C4-2B (cell line): ENCODE results near the gene NKIRAS2.

Source experiments
- ZFX ChIP-seq: fragments of 450-650 bp; IDR thresholded peaks from 2 replicates; pipeline ENCODE4 v1.6.1; 2017
- TF ChIP-seq, protein P1 (sequence below): fragments of 450-650 bp; conservative IDR thresholded peaks from 2 replicates; pipeline ENCODE4 v1.5.1; 2017; ENCODE audit warnings: mild to moderate bottlenecking

DNA sequence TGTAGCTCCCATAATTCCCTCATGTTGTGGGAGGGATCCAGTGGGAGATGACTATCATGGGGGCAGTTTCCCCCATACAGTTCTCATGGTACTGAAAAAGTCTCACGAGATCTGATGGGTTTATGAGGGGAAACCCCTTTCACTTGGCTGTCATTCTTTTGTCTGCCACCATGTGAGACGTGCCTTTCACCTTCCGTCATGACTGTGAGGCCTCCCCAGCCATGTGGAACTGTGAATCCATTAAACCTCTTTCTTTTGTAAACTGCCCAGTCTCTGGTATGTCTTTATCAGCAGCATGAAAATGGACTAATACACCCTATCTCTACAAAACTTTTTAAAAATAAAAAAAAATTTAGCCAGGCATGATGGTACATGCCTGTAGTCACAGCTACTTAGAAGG is 36.7 kb downstream of the NKIRAS2 start:
- TF ChIP-seq, protein P1, sequence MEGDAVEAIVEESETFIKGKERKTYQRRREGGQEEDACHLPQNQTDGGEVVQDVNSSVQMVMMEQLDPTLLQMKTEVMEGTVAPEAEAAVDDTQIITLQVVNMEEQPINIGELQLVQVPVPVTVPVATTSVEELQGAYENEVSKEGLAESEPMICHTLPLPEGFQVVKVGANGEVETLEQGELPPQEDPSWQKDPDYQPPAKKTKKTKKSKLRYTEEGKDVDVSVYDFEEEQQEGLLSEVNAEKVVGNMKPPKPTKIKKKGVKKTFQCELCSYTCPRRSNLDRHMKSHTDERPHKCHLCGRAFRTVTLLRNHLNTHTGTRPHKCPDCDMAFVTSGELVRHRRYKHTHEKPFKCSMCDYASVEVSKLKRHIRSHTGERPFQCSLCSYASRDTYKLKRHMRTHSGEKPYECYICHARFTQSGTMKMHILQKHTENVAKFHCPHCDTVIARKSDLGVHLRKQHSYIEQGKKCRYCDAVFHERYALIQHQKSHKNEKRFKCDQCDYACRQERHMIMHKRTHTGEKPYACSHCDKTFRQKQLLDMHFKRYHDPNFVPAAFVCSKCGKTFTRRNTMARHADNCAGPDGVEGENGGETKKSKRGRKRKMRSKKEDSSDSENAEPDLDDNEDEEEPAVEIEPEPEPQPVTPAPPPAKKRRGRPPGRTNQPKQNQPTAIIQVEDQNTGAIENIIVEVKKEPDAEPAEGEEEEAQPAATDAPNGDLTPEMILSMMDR: no peak
- no peak for TF ChIP-seq ZFX
